Stimulated activated CD8-positive, alpha-beta memory T cell treated with anti-CD3 and anti-CD28 coated beads, Interleukin-12 subunit alpha, Interleukin-12 subunit beta, amount 100 ng/mL, for 24 hours (primary cell): ENCODE measurements around the gene PAFAH2.
"Not testable (repeated sequence)": the region's sequence is repeated elsewhere in the genome, so short reads cannot be mapped to it uniquely, and the experiment has no call there.

ENCODE experiments used
- DNase-seq: peaks from one replicate; pipeline ENCODE4 v3.0.0-alpha.2; 2020; ENCODE audit errors: extremely low read depth

PAFAH2 gene

GRCh38 chr1:26010825-26011224 is 13.0 kb upstream of the PAFAH2 start:
- DNase-seq = no peak

- no peak for DNase-seq
These were observed 12.1 kb upstream of the PAFAH2 start for GRCh38 chr1:26009796-26010447.

- DNase-seq = no peak
These were observed 8.8 kb upstream of the PAFAH2 start for GRCh38 chr1:26006710-26007109.

- no peak for DNase-seq
These were observed 7.7 kb upstream of the PAFAH2 start for GRCh38 chr1:26005434-26006105.

GRCh38 chr1:26003756-26004155 is 5.9 kb upstream of the PAFAH2 start:
- DNase-seq = no peak

GRCh38 chr1:26003262-26003661 is 5.4 kb upstream of the PAFAH2 start:
- no peak for DNase-seq

GRCh38 chr1:25999041-25999800 is 1.4 kb upstream of the PAFAH2 start:
- no peak for DNase-seq

- DNase-seq = no peak
These were observed 666 bp downstream of the PAFAH2 start for GRCh38 chr1:25996966-25997827.

- no peak for DNase-seq
These were observed 3.3 kb downstream of the PAFAH2 start for GRCh38 chr1:25994402-25995150.

- no peak for DNase-seq
These were observed 4.5 kb downstream of the PAFAH2 start for GRCh38 chr1:25993197-25993951.

GRCh38 chr1:25992689-25993171 is 5.1 kb downstream of the PAFAH2 start:
- no peak for DNase-seq

- no peak for DNase-seq
These were observed 5.8 kb downstream of the PAFAH2 start for GRCh38 chr1:25991937-25992688.

GRCh38 chr1:25990702-25991395 is 7.0 kb downstream of the PAFAH2 start:
- peak; percentile 7 for DNase-seq

GRCh38 chr1:25990251-25990650 is 7.6 kb downstream of the PAFAH2 start:
- DNase-seq = no peak

- DNase-seq = no peak
These were observed 8.2 kb downstream of the PAFAH2 start for GRCh38 chr1:25989440-25990234.

GRCh38 chr1:25987951-25988350 is 9.9 kb downstream of the PAFAH2 start:
- no peak for DNase-seq

GRCh38 chr1:25986773-25987172 is 11.1 kb downstream of the PAFAH2 start:
- DNase-seq = not testable (repeated sequence)

GRCh38 chr1:25985670-25986069 is 12.2 kb downstream of the PAFAH2 start:
- no peak for DNase-seq
